GM21717 (cell line): Measurements from ENCODE around the gene TSPAN3.

Experiments
- ATAC-seq: cut with Tn5 transposase; IDR thresholded peaks from one replicate; pipeline ENCODE4 v1.9.1; 2021; ENCODE audit warnings: mild to moderate bottlenecking, moderate library complexity; ENCODE audit not compliant: unreplicated experiment

Gene TSPAN3

GRCh38 chr15:77025083-77025901 lies 45.6 kb downstream of the TSPAN3 start:
- ATAC-seq = no peak

- ATAC-seq = no peak
These were observed 46.4 kb downstream of the TSPAN3 start for GRCh38 chr15:77024273-77025082.

- ATAC-seq = no peak
These were observed 47.2 kb downstream of the TSPAN3 start for GRCh38 chr15:77023576-77024272.

GRCh38 chr15:77022646-77023575 lies 48.0 kb downstream of the TSPAN3 start:
- ATAC-seq = no peak

GRCh38 chr15:77021803-77022381 lies 49.0 kb downstream of the TSPAN3 start:
- no peak for ATAC-seq

GRCh38 chr15:77021088-77021481 lies 49.8 kb downstream of the TSPAN3 start:
- no peak for ATAC-seq

GRCh38 chr15:77020348-77021087 lies 50.4 kb downstream of the TSPAN3 start:
- ATAC-seq = no peak

- no peak for ATAC-seq
These were observed 51.2 kb downstream of the TSPAN3 start for GRCh38 chr15:77019521-77020331.

GRCh38 chr15:77018796-77019505 lies 52.0 kb downstream of the TSPAN3 start:
- no peak for ATAC-seq

- no peak for ATAC-seq
These were observed 52.9 kb downstream of the TSPAN3 start for GRCh38 chr15:77017761-77018720.

- ATAC-seq = no peak
These were observed 53.7 kb downstream of the TSPAN3 start for GRCh38 chr15:77017091-77017660.

GRCh38 chr15:77016321-77016695 lies 54.6 kb downstream of the TSPAN3 start:
- no peak for ATAC-seq

- no peak for ATAC-seq
These were observed 55.1 kb downstream of the TSPAN3 start for GRCh38 chr15:77015646-77016320.

GRCh38 chr15:77014132-77015081 lies 56.5 kb downstream of the TSPAN3 start:
- peak; percentile 42 for ATAC-seq

GRCh38 chr15:77013776-77014131 lies 57.2 kb downstream of the TSPAN3 start:
- no peak for ATAC-seq
